GM18498 (cell line): ENCODE results near the gene CCIN.

Source experiments
- ATAC-seq: cut with Tn5 transposase; IDR thresholded peaks from one replicate; pipeline ENCODE4 v1.9.1; 2021; ENCODE audit warnings: mild to moderate bottlenecking, moderate library complexity; ENCODE audit not compliant: unreplicated experiment

The CCIN gene

DNA sequence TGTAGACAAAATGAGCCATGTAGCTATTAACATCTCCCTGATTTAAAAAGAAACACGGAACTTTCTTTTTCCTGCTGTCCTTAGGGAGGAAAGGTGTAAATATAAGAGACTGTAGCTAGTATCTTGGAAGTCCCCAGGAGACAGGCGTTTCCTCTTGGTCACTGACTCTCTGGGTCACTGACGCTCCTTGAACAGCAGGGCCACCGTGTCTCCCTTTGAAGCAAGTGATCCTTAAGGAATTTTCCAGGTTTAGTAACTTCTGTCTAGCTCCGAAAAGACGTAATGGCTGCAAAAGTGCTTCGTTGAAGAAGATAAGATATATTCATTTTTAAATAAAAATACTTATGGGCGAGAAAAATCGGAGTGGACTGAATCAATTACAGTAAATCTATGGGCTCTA is 20.8 kb downstream of the CCIN start:
- ATAC-seq: no peak

DNA sequence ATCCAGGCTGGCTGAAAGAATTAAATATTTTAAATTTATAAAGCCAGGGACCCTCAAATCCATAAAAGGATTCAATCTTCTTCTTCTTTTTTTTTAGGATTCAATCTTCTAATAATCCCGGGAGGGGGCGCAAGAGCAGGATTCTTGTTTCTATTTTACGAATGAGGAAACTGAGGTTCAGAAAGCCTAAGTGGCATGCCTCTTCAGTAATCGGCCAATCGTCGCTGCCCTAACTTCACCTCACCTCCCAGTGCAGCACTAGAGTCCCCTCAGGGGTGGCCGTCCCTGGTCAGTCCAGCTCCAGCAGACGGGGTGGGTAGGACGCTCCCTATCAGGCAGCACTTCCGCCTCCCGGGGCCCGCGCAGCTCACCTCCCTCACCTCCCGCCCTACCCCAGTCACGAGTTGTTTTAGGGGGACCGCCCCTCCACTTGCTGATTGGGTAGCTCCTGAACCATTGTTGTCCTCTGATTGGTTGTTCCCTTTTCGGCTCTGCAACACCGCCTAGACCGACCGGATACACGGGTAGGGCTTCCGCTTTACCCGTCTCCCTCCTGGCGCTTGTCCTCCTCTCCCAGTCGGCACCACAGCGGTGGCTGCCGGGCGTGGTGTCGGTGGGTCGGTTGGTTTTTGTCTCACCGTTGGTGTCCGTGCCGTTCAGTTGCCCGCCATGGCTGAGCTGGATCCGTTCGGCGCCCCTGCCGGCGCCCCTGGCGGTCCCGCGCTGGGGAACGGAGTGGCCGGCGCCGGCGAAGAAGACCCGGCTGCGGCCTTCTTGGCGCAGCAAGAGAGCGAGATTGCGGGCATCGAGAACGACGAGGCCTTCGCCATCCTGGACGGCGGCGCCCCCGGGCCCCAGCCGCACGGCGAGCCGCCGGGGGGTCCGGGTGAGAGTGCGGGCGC is 21.5 kb downstream of the CCIN start, which contains the start of gene CLTA:
TSS of gene CLTA (plus strand) at position 534 of the 902 bp plus-strand sequence. CDS start at position 670, 136 bp downstream.
- peak; percentile 96 for ATAC-seq

DNA sequence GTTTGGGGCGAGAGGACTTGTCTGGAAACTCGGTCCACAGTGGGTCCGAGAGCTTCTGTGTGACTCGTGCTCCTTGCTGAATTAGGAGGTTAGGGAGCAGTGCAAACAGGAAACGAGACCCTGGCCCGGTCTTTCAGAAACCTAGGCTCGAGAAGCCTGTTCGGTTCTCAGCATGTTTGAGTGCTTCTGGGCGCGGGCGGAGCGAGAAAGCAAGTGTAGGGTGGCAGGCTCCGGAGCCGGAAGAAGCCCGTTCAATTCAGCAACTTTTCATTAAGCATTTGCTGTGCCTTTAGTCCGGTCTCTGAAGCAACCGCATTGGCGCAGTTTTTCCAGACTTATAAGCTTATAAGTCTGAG is 22.1 kb downstream of the CCIN start:
- ATAC-seq: peak; percentile 15

DNA sequence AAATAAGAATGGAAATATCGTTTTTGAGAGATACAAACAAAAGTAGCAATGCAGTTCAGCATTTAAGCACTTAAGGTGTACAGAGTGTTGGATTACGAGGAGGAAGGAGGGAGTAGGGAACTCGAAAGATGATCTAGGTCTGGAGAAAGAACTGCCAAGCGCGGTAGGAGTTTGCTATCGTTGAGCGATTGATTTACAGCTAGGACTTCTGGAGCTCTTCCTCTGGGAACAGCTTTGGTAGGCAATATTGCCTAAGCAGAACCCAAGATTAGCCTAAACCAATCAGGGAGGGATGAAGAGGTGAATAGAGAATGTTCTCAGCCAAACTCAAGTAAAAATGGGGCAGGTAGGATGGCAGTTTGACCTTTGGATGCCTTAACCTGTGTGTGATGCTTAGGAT is 22.5 kb downstream of the CCIN start:
- ATAC-seq: no peak

DNA sequence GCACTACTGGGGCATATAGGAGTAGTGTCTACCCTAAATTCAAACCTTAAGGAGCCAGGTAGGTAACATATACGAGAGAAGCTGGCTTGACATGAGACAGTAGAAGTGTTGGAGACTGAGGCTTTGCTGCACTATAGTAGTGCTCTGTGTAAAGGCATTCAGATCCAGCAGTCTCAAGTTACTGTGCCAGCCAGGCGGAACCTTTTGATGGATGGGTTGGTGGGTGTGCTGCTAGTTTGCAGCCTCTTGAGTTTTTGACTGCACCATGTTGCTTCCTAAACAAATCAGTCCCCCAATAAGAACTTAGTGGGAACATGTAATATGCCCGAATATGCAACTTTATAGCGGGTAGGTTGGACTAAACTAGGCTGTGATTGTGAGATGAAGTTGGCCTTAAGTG is 23.0 kb downstream of the CCIN start:
- ATAC-seq: no peak

DNA sequence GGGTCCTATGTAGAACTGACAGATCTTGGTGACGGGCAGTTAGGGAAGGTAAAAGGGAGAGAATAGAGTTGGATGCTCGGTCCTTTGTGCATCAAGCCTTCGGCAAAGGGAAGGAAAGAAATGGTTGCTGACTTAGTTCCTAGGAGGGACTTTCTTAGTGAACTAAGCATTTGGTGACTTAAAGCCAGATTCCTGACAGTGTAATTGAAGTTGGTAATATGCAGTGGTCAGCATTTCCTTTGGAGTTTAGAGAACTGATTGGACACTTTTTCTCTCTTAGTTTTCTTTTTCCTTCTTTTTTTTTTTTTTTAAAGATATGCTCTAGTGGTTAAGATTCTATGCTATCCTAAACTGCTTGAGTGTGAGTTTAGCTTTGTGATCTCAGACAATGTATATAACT is 23.8 kb downstream of the CCIN start:
- ATAC-seq: no peak

DNA sequence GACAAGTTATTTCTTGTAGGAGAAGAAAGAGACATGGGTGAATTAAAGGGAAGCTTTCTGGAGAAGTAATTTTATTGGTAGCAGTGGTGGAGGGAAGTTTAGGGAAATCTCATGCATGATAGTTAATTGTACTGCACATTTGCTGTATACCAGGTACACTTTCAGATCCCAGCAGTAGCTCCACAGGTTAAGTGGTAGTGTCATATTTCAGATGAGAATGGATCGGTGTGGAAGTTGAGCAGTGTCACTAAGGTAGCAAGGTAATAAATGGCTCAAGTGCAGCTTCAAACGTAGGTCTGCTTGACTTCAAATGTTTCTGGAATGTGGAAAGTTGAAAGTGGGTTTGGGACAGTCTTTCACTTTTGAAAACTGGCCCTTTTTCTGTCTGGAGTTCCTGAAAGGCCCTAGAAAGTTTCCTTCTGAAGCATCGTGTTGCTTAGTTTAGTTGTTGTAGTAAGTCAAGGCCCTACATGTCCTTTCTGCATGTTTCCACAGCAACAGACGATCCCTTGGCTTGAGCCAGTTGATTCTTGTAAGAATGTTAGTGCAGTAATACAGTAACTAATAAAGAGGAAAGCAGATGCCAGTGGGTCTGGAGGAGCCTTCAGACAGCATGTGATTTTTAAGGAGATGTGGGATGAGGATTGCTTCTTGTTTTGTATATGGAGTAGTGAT is 25.3 kb downstream of the CCIN start:
- ATAC-seq: no peak

DNA sequence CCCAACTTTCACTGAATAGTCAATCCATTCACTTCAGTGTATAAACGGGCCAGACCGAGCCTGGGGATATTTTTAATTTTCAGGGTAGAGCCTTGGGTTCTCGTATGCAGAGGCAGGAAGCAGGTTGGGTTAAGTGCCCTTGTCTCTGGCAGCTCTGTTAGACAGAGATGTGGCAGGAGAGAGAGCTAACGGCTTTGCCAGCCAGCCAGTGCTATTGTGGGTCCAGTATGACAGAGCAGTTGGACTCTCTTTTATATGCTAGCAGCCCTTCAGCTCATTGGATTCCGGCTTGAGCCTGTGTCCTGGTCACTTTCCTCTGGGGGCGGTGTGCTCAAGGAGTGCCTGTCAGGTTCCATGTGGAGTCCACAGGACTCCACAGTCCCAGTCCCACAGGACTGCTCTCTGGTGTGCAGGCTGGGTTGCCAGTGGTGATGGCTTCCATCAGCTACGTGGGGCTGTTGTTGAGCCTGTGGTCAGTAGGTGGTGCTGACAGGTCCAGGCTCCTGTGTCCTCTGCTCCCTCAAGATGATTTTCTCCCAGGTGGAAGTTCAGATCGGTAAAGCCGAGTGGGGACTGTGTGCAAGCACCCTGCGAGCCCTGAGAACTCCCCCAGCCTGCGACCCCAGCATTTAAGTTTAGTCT is 35.8 kb downstream of the CCIN start:
- ATAC-seq: no peak

DNA sequence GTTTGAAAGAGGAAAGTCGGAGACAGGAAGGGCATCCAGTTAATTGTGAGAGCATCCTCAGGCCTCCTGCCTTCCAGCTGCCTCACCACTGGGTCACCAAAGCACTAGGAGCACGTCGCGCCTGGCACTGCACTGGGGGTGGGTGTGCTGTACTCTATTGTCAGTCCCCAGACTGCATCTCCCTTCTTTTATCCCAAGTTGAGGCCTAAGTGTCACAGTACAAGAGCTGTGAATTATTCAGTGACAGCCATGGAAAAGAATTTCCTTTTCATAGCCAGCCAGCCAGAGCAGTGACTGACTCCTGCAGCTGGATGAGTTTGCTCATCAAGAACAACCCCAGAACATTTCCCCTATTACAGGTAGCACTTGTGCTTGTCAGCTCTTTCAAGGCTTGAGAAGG is 37.8 kb downstream of the CCIN start:
- no peak for ATAC-seq

DNA sequence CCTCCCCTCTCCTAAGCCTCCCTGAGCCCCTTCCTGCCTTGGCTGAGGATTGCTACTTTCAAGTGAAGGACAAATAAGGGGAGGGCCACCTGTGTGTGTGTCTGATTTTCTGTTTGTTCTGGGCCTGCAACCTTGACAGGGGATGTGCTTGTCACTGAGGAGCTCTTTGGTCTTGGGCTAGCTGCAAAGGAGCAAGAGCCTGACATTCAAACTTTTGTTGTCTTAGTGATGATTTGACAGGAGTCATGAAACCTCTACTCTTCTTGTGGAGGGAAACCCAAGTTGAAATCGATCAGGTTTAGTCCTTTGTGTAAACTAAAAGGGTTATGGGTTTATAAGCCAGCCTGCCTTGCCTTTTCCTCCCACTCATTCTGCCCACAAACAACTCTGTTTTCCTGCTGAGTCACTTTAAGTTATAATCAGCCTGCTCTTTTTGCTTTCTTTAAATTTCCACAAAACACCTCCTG is 38.4 kb downstream of the CCIN start:
- ATAC-seq: no peak

DNA sequence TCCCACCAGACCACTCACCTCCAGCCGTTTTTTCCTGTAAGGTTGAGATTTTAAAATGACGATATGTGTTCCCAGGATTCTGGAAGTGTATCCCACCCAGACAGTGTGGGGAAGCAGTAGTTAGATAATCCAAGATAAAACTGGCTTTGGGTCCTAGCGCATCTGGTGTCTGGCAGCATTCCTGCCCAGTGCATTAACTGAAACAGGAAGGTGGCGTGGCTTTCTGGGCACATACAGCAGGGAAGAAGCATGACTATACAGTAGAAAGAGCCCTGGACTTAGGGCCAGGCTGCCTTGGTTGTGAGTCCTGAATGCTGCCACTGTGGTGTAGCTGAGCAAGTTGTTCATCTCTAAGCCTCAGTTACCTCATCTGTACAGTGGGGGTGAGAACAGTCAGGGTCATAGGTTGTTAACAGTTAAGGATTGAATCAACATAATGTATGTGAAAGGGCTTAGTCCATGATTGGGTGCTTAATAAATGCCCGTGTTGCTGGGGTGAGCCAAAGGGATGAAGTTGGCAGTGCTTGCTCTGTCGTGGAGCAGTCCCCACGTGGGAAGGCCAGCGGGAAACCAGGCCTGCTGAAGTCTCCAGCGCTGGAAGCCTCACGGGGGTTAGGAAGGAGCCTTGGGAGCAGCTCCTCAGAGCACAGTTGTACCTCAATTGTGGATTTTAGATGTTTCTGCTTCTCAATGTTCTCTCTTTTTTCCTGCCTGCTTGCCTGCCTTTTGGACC is 39.5 kb downstream of the CCIN start:
- ATAC-seq: no peak

DNA sequence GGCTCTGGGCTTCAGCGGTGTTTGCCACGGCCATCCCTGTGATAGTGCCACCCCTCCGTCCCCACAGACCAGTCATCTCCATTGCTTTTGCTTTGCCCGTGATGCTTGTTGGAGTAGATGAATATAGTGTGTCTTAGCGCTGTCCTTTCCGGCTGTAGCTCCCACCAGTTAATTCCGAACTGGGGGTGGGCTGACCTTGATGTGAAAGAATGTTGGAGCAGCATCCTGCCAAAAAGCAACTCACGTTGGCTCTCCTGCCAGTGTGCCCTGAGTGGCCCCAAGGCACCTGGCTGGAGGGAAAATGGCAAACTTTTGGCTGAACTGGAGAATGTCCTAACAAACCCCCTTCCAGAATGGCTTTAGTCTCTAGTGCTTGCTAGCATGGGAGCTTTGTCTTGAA is 41.5 kb downstream of the CCIN start:
- ATAC-seq: no peak

DNA sequence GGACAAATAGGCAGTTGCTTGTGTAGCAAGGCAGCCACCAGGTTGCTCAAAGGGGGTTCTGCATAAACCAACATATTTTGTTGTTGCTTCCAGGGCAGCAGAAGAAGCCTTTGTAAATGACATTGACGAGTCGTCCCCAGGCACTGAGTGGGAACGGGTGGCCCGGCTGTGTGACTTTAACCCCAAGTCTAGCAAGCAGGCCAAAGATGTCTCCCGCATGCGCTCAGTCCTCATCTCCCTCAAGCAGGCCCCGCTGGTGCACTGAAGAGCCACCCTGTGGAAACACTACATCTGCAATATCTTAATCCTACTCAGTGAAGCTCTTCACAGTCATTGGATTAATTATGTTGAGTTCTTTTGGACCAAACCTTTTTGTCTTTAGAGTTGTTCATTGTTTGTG is 42.3 kb downstream of the CCIN start:
- ATAC-seq: no peak

DNA sequence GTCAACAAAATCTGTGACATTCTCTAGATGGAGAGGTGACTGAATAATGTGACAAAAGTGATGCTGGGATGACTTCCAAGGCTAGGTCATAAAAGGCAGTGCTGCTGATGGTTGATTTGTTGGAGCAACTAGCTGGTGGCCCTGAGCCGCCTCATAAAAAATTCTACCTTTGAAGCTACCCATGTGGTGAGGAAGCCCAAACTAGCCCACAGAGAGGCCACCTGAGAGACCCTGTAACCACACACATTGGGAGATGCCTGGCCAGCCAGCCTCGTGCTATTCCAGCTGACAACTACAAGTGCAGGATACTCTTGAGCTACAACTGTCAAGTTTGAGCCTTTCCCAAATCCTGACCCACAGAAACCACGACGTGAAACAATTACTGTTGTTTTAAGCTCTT is 44.2 kb downstream of the CCIN start:
- no peak for ATAC-seq

DNA sequence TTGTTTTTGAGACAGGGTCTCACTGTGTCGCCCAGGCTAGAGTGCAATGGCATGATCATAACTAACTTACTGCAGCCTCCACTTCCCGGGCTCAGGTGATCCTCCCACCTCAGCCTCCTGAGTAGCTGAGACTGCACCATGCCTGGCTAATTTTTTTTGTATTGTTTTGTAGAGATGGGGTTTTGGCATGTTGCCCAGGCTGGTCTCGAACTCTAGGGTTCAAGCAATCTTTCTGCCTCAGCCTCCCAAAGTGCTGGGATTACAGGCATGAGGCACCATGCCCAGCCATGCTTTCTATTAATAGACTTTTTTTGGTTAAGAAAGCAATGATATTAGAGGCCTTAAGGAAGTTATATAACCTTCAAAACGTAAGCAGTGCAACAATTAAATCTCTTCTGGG is 44.8 kb downstream of the CCIN start:
- no peak for ATAC-seq

DNA sequence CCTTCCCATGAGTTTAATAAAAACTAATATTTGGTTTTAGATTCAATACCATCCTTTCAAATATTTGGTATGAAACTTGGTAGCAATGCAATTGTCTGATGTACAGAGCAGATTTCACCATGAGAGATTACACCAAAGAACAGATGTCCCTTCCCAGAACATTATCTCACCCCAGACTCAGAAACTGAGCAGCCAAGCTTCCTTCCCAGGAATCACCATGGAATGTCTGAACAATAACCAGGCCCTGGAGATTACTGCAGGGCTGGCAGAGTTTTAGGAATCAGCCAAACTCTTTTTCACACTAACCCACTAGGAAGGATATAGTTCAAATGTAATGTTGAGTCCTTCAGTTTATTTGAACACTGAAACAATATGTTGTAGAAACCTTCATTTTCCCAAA is 45.4 kb downstream of the CCIN start:
- ATAC-seq: no peak

DNA sequence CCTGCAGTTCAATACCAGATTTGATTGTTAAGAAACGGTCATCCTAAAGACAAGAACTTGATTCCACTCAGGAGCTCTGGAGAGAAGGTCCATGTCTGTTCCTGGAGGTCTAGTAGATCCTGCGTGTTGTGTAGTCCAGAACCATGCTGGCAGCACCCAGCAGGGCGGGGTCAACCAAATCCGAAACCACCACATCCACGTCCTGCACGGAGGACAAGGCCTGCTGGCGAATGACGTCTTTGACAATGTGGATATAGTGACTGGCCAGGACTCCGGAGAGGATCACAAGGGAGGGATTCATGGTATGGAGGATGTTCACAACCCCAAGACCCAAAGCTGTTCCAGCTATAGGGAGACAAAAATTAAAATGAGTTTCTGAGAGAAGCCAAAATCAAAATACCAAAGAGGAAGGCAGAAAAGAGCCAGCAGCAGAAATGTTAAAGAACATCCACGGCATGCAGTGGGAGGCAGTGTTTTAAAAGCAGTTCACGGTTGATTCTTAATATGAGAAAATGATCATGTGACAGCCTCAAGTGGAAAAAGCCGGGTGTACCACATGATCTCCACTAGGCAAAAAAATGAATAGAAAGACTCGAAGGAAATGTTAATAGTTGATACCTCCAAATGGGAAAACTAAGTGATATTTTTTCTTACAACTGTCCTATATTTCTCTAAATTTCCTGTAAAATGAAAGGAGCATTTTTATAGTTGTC is 48.2 kb downstream of the CCIN start:
- ATAC-seq: no peak

DNA sequence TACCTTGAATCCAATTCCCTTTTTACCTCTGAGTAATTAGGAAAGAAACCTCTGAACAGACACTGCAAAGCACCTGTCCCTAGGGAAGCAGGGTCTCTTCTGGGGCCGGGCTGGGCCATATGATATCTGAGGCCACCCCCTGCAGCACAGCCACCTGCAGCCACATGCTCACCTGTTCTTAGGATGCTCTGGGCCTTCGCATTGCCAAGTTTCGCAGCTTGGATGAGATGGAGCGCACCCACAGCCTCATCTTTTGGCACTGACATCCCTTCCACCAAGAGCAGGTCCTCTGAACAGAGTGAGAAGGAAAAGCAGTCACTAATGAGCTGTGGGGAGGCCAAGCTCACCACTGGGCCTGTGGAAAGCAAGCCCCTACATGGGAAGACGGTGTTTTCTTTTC is 48.8 kb downstream of the CCIN start:
- ATAC-seq: no peak

DNA sequence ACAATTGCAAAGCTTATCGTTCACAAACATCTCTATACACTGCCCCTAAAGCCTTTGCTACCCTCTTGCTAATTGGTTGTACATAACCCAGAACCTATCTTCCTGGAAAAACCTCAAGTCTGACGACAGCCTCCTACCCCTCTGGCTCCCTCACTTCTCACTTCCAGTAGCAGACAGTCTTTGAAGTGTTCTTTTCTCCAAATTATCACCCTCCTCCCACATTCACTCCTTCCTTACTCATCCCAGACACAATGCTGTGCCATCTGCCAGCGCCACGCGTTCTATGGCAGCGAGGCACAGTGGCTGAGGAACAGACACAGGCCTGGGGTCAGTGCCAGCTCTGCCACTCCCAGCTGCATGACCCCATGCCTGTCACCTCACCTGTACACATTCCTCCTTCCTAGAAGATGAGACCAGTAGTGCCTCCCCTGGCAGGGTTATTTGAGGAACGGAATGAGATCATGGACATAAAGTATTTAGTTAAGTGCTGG is 49.3 kb downstream of the CCIN start:
- ATAC-seq: no peak
